Kidney (tissue), 14 donors: Measurements from ENCODE around the gene DIMT1. TPM values are rescaled to one million over a fixed set of nuclear protein-coding genes. Genes with fewer than 3 reads are reported as not detected.

Experiments
- DNase-seq, 5 donors: peaks; one replicate each; pipeline ENCODE4 v3.0.0-alpha.2; 2013 to 2020
- FAIRE-seq: peaks from 2 replicates; lab custom pipeline; 2012; peaks lifted over from hg19 to GRCh38; lab: Jason Lieb, UNC
- H3K27ac ChIP-seq, 2 donors: one replicate each; pipeline ENCODE4 v1.7.0; 2013; ENCODE audit warnings: low read depth in 2 of 2, low read length in 2 of 2, inconsistent platforms in 1 of 2
- H3K27me3 ChIP-seq: one replicate; pipeline ENCODE4 v1.7.1; 2013; ENCODE audit warnings: low read length, inconsistent platforms; ENCODE audit not compliant: control insufficient read depth, insufficient read depth
- H3K36me3 ChIP-seq, 3 donors: one replicate each; pipeline versions ENCODE4 v1.7.0 to v1.7.1; 2013; ENCODE audit warnings: low read length in 3 of 3, control low read depth in 1 of 3, inconsistent platforms in 1 of 3; ENCODE audit not compliant: insufficient read depth in 3 of 3, control insufficient read depth in 2 of 3
- H3K4me1 ChIP-seq, 3 donors: one replicate each; pipeline versions ENCODE4 v1.7.0 to v1.7.1; 2013; ENCODE audit warnings: low read length in 3 of 3, inconsistent platforms in 1 of 3, low read depth in 1 of 3; ENCODE audit not compliant: control insufficient read depth in 2 of 3, insufficient read depth in 2 of 3
- H3K4me3 ChIP-seq, 3 donors: one replicate each; pipeline versions ENCODE4 v1.7.0 to v1.8.1; 2013; ENCODE audit warnings: low read length in 3 of 3, control low read depth in 1 of 3, inconsistent platforms in 1 of 3
- H3K9ac ChIP-seq, 3 donors: one replicate each; pipeline versions ENCODE4 v1.7.0 to v1.7.1; 2013; ENCODE audit warnings: low read length in 3 of 3, control low read depth in 1 of 3, inconsistent platforms in 1 of 3
- H3K9me3 ChIP-seq, 3 donors: one replicate each; pipeline versions ENCODE4 v1.7.0 to v1.7.1; 2013; ENCODE audit warnings: low read length in 3 of 3, control low read depth in 1 of 3, inconsistent platforms in 1 of 3; ENCODE audit not compliant: control insufficient read depth in 2 of 3, insufficient read depth in 1 of 3
- intact Hi-C: fragments of 100-400 bp; cut with DNase I; formaldehyde crosslinking; loops from one replicate; pipeline ENCODE4 v1.11.1; 2022
- polyA plus RNA-seq: library from polyadenylated mRNA; stranded (reverse); fragments of 350-450 nt; fragmentation: Illumina TruSeq; extraction: RNeasy Lipid Tissue Mini Kit (QIAGEN cat#74804); gene quantifications from one replicate; pipeline ENCODE4 v1.2.3, GENCODE V29; 2014; ENCODE audit warnings: low read depth, low replicate concordance; ENCODE audit not compliant: insufficient read depth
- total RNA-seq: library from RNA; stranded (reverse); fragmentation: NEBNext Ultra II Directional; extraction: Animal tissue kit (Norgen Biotek cat#: 25700); gene quantifications from one replicate; pipeline ENCODE4 v1.2.1, GENCODE V29; 2021
- TF ChIP-seq, protein P1 (sequence below): IDR thresholded peaks from 3 replicates; pipeline ENCODE4 v1.5.1; 2012; ENCODE audit warnings: mild to moderate bottlenecking, moderate library complexity, borderline replicate concordance; ENCODE audit not compliant: insufficient read depth; ENCODE audit errors: extremely low read depth
- donor health status: control.
- donor health status: control.
- donor health status: control.
- donor health status: control.
- donor health status: control.
- donor health status: DM: yes; HTN: yes; CAD: no.
- donor health status: Normal renal cell carcinoma (clear cell type).

DIMT1 gene
- total and polyA plus RNA-seq, 2 donors from 2014 or later: 9.9 to 19.9 TPM

DNA sequence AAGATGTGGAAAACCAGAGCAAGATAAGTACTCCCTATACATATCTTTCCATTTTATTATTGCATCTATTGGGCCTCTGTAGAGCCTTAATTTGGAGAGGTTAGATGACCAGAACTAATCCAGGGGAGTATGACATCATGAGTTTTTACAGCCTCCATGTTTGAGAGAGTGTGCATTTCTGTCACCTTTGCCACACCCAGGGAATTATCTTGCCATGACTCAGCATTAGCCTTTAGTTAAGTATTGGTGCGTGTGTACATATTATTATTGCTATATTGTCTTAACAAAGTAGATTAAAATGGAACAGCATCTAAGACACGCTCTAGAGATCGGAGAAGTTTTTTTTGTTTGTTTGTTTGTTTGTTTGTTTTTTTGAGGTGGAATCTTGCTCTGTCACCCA is 27.6 kb downstream of the DIMT1 start:
- TF ChIP-seq, protein P1, sequence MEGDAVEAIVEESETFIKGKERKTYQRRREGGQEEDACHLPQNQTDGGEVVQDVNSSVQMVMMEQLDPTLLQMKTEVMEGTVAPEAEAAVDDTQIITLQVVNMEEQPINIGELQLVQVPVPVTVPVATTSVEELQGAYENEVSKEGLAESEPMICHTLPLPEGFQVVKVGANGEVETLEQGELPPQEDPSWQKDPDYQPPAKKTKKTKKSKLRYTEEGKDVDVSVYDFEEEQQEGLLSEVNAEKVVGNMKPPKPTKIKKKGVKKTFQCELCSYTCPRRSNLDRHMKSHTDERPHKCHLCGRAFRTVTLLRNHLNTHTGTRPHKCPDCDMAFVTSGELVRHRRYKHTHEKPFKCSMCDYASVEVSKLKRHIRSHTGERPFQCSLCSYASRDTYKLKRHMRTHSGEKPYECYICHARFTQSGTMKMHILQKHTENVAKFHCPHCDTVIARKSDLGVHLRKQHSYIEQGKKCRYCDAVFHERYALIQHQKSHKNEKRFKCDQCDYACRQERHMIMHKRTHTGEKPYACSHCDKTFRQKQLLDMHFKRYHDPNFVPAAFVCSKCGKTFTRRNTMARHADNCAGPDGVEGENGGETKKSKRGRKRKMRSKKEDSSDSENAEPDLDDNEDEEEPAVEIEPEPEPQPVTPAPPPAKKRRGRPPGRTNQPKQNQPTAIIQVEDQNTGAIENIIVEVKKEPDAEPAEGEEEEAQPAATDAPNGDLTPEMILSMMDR: no peak
- FAIRE-seq (no peak), DNase-seq (no peak)
- peaks cover 6 to 13% (median 9%) of the 10 kb centered on the region in 3 donors for H3K36me3 ChIP-seq
- H3K27ac ChIP-seq: no peak overlapping the region
- no peak overlapping the region for H3K4me3 ChIP-seq
- no peaks in the 10 kb centered on the region for H3K4me1 ChIP-seq
- intact Hi-C loops: no loop called here
- no peak overlapping the region for H3K9ac ChIP-seq
- no peaks in the 10 kb centered on the region for H3K27me3 ChIP-seq
- H3K9me3 ChIP-seq: no peaks in the 10 kb centered on the region

DNA sequence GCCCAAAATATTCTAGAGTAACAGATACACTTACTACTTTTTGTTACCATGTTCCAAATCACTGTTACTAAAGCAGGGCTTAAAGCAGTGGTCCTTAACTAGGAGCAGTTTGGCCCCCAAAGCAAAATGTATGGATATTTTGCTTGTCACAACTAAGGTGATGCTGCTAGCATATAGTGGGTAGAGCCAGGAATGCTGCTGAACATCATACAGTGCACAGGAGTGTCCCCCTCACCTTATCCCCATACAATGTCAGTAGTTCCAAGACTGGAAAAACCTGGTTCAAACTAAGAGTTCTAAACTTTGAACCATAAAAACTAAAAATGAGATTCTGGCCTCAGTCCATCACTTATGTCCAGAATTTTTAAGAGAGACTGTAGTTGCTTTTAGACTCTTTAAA is 28.1 kb downstream of the DIMT1 start:
- Histone ChIP-seq H3K27ac (no peak overlapping the region), H3K9me3 (no peaks in the 10 kb centered on the region), H3K9ac (no peak overlapping the region), H3K36me3 (peaks cover 6 to 13% (median 8%) of the 10 kb centered on the region in 3 donors), H3K4me1 (no peaks in the 10 kb centered on the region), H3K27me3 (no peaks in the 10 kb centered on the region), H3K4me3 (no peak overlapping the region)
- TF ChIP-seq, protein P1: no peak
- intact Hi-C loops: no loop called here
- FAIRE-seq (no peak), DNase-seq (no peak)

DNA sequence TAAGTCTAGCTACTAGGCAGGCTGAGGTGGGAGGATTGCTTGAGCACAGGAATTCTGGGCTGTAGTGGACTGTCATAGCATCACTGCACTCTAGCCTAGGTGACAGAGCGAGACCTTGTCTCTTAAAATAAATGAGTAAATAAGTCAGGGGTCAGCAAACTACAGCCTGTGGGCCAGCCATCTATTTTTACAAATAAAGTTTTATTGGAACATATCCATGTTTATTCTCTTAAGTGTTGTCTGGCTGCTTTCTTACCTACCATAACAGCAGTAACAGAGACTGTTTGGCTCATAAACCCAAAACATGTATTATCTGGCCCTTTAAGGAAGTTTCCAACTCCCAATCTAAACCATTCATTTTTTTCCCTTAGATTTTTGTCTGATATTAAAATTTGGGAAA is 29.6 kb downstream of the DIMT1 start:
- FAIRE-seq: no peak
- H3K9ac ChIP-seq: no peak overlapping the region
- H3K27ac ChIP-seq: no peak overlapping the region
- H3K36me3 ChIP-seq: peaks cover 8 to 13% (median 9%) of the 10 kb centered on the region in 3 donors
- TF ChIP-seq, protein P1: no peak
- DNase-seq: no peak
- intact Hi-C loops: no loop called here
- no peaks in the 10 kb centered on the region for H3K9me3 ChIP-seq
- no peaks in the 10 kb centered on the region for H3K4me1 ChIP-seq
- H3K27me3 ChIP-seq: no peaks in the 10 kb centered on the region
- no peak overlapping the region for H3K4me3 ChIP-seq

DNA sequence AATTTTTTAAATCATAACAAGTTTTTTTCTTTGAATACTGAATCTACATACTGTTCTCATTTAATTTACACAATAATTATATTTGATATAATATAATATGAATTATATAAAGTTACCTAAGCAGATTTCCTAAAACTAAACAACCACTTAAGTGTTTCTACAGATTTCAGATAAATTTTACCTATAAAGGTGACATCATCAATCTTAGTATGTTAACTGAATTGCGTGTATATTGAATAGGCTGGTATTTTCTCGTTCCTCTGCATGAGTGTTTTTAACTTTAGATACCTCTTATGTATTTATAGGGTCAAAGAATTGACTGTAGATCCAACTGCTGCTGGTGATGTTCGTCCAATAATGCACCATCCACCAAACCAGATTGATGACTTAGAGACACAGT is 30.3 kb downstream of the DIMT1 start:
- Histone ChIP-seq H3K36me3 (peaks cover 9 to 15% (median 10%) of the 10 kb centered on the region in 3 donors), H3K4me1 (no peaks in the 10 kb centered on the region), H3K9me3 (no peaks in the 10 kb centered on the region), H3K9ac (no peak overlapping the region), H3K27me3 (no peaks in the 10 kb centered on the region), H3K4me3 (no peak overlapping the region), H3K27ac (no peak overlapping the region)
- intact Hi-C loops: no loop called here
- FAIRE-seq: no peak
- no peak for DNase-seq
- TF ChIP-seq, protein P1: no peak
